NCI-H2171 treated with DMSO at 0.1 percent for 48 hours (cell line): ENCODE measurements around the gene STK33.
A peak's percentile ranks its signal among the peaks of the same experiment; 100 is the strongest.
"Not testable (repeated sequence)": the region's sequence is repeated elsewhere in the genome, so short reads cannot be mapped to it uniquely, and the experiment has no call there.

Experiments used
- DNase-seq: peaks from one replicate; lab custom pipeline; 2025; lab: John Stamatoyannopoulos, UW

Gene STK33

DNA sequence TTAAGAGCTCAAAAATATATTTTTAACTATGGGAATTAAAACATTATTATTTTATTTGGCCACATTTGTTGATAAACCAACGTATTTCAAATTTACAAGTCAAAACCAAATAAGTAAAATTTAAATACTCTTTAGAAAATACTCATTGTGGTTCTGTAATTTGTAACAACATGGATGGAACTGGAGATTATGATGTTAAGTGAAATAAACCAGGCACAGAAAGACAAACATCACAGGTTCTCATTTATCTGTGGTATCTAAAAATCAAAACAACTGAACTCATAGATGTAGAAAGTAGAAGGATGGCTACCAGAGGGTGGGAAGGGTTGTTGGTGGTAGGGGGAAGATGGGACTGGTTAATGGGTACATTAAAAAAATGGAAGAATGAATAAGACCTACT is 50.8 kb downstream of the STK33 start:
- no peak for DNase-seq

DNA sequence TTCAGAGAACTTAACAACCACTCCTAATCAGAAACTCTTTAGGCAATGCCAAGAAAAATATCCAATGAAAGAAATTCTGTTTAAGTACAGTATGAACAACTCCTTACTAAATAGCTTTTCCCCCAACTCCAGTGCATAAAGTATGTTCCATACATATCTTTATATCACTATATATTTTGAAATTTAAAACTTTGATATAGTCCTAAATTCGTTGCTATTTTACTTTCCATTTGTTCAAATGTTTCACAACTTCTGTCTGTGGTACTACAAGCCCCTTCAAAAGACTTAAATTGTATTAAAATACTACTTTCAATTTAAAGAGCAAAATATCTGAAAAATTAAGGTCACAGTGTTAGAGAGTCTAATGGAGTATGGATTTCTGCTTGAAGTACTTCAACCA is 52.6 kb downstream of the STK33 start:
- DNase-seq: no peak

DNA sequence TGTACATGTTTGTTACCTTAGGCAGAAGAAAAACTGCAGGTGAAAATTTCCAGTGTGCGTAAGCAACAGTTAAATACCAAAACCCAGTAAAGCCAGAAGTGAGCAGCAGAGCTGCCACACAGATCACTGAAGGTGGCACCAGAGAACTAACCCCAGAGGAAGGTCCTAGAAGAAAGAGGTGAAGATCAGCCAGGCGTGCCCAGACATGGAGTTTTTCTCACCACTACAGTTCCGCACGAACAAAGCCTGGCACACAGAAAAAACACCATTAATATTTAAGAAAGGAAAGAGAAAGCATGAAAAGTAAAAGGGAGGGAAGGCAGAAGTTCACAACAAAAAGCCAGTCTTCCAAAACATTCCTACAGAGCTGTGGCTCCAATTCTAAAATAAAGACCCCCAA is 60.7 kb downstream of the STK33 start:
- DNase-seq: peak; percentile 76

- no peak for DNase-seq
Observed at GRCh38 chr11:8532475-8532874, 61.6 kb downstream of the STK33 start.

GRCh38 chr11:8531982-8532381 is 62.0 kb downstream of the STK33 start:
- no peak for DNase-seq

DNA sequence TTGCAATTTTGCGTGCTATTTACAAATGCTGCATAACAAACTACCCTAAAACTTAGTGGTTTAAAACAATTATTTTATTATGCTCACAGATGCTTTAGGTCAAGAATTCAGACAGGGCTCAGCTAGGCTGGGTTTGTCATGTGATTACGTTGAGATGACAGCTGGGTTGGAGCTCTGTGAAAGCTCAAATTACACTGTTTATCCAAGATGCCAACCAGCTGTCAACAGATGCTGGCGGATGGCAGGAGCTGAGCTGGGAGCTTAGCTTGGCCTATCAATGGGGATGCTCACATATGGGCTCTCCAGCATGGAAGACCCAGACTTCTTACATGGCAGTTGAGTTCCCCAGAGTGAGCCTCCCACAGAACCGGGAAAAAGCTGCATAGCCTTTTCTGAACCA is 62.7 kb downstream of the STK33 start:
- peak; percentile 97 for DNase-seq

DNA sequence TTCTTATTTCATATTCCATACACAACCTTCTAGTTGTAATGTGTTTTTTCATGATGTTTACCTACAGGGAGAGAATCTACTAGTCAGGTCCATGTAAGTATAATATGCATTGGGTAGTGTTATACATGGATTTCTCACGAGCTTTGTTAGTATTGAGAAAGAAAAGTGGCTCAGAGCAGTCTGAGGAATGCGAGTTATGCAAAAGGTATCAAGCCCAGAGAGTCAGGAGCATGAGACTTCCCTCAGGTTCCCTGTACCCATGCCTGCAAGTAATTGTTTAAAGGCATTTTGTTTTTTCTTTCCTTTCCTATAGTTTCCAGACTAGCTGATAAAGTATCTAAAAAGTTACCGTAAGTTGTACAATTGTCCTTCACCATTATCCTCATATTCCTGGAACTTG is 66.1 kb downstream of the STK33 start:
- DNase-seq: no peak

GRCh38 chr11:8523396-8523795 is 70.6 kb downstream of the STK33 start:
- DNase-seq: no peak

DNA sequence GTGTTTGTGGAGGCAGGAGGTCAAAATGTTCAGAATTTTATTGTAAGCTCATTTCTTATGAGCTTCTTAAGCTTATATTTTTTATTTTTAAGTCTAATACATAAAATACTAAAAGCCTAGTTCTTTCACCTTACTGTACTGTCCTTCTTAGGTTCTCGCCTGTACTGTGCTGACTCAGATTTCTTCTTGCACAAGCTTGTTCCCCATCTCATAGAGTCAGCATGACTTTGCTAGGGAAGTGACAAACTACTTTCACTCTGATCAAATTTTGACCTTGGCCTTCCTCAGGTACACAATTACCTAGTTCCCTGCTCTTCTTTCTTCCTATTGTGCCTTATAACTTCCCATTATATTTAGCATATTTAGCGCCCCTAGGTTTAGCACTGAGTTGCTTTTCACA is 81.5 kb downstream of the STK33 start:
- DNase-seq: no peak

GRCh38 chr11:8503910-8504364 is 90.1 kb downstream of the STK33 start:
- no peak for DNase-seq

DNA sequence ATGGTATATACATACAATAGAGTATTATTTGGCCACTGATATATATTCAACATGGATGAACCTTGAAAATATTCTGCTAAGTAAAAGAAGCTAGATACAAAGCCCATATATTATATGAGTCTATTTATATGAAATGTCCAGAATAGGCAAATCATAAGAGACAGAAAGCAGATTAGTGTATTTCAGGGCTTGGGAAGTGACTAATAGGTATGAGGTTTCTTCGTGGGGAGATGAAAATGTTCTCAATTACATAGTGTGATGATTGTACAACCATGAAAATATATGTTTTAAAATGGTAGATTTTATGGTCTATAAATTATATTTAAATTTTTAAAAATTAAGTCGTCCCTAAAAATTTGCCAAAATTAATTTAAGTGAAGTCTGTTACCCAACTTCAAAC is 92.2 kb downstream of the STK33 start:
- DNase-seq: no peak

- DNase-seq: no peak
Observed at GRCh38 chr11:8488395-8488794, 105.6 kb downstream of the STK33 start.

- DNase-seq: no peak
Observed at GRCh38 chr11:8487261-8487660, 106.8 kb downstream of the STK33 start.

- DNase-seq: no peak
Observed at GRCh38 chr11:8484251-8484650, 109.8 kb downstream of the STK33 start.

GRCh38 chr11:8480858-8481257 is 113.2 kb downstream of the STK33 start:
- DNase-seq: no peak

GRCh38 chr11:8477680-8478079 is 116.3 kb downstream of the STK33 start:
- no peak for DNase-seq

DNA sequence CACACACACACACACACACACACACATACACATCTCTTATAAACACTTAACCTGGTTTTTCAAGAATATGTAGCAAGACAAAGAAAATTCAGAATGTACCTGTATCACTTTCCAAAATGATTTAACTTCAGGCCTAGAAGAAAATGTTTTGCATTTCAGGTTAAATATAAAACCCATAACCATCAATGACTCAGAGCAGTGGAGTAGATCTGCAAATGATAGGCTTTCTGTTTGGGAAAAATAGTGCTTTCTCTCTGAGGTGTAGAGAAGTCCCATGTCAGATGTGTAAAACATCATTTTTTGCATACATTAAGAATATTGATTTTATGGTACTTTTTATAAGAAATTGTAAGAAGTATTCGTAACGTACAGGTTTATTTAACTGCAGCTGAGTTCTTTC is 116.9 kb downstream of the STK33 start:
- DNase-seq: no peak

GRCh38 chr11:8467806-8468205 is 126.2 kb downstream of the STK33 start:
- not testable (repeated sequence) for DNase-seq

DNA sequence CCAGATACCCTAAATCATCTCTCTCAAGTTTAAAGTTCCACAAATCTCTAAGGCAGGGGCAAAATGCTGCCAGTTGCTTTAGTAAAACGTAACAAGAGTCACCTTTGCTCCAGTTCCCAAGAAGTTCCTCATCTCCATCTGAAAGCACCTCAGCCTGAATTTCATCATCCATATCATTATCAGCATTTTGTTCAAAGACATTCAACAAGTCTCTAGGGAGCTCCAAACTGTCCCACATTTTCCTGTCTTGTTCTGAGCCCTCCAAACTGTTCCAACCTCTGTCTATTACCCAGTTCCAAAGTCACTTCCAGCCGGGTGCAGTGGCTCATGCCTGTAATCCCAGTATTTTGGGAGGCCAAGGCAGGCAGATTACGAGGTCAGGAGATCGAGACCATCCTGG is 126.7 kb downstream of the STK33 start:
- DNase-seq: not testable (repeated sequence)

DNA sequence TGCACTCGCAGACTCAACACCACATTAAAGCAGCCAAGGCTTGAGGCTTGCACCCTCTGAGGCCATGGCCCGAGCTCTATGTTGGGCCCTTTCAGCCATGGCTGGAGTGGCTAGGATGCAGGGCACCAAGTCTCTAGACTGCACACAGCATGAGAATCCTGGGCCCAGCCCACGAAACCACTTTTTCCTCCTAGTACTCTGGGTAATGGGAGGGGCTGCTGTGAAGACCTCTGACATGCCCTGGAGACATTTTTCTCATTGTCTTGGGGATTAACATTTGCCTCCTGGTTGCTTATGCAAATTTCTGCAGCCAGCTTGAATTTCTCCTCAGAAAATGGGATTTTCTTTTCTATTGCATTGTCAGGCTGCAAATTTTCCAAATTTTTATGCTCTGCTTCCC is 127.1 kb downstream of the STK33 start:
- not testable (repeated sequence) for DNase-seq

GRCh38 chr11:8459711-8460399 is 134.2 kb downstream of the STK33 start:
- DNase-seq: peak; percentile 26

- DNase-seq: peak; percentile 89
Observed at GRCh38 chr11:8442301-8442700, 151.7 kb downstream of the STK33 start.

DNA sequence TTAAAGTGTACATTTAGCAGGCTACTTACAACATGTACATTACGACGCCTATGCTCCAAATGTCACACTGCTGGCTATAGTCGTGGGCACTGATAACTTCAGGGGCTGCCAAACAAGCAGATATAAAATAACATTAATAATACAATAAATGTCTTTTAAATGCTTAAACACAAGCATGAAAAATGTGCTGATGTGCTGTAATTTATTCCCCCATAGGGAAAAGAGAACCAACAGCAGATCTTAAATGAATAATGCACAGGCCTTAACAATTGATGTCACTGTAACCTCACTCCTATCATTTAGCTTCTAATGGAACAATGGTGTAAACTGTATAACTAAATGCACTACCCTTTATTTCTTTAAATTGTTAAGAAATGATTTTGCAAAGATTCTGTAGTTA is 153.4 kb downstream of the STK33 start:
- no peak for DNase-seq

DNA sequence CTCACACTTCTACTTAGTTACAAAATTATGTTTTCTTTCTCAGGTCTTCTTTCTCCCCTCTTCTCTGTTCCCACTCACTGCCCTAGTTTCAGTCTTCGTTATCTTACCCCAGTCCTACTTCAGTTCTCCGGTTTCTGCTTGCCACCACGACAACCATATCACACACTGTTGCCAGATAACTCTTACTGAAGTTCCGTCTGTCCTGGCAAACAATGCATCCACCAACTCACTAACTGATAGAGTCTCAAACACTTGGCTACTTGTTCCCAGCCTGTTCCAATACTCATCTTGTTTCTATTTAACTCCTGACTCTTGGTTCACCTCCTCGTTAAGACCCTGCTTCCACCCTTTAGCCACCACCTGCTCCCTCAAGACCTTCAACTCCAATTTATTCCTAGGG is 164.5 kb downstream of the STK33 start:
- no peak for DNase-seq
